Umbilical cord (tissue), 2 donors: Measurements from ENCODE around the gene SH2D7. TPM values are rescaled to one million over a fixed set of nuclear protein-coding genes. Genes with fewer than 3 reads are reported as not detected.

ENCODE experiments used
- DNase-seq: peaks from one replicate; pipeline ENCODE4 v3.0.0-alpha.2; 2015; ENCODE audit warnings: low spot score
- total RNA-seq: library from RNA; depleted of rRNA; stranded (reverse); fragments of >200 nt; gene quantifications from one replicate; pipeline ENCODE4 v1.2.3, GENCODE V29; 2014; ENCODE audit warnings: low replicate concordance; ENCODE audit not compliant: insufficient read depth

Gene SH2D7
- total RNA-seq: 0.24 TPM

GRCh38 chr15:78092261-78093041 is at the start of gene SH2D7:
SH2D7 (plus strand) TSS chr15:78092561; CDS start chr15:78092585, 24 bp downstream.
- DNase-seq: no peak

GRCh38 chr15:78044407-78045155 is 47.8 kb upstream of the SH2D7 start:
- DNase-seq: no peak

- no peak for DNase-seq
Measured at GRCh38 chr15:78045189-78045588, 47.2 kb upstream of the SH2D7 start.

GRCh38 chr15:78046796-78047341 is 45.5 kb upstream of the SH2D7 start:
- no peak for DNase-seq

GRCh38 chr15:78047761-78048627 is 44.4 kb upstream of the SH2D7 start:
- peak; percentile 90 for DNase-seq

- no peak for DNase-seq
Measured at GRCh38 chr15:78048628-78048920, 43.8 kb upstream of the SH2D7 start.

GRCh38 chr15:78049691-78050440 is 42.5 kb upstream of the SH2D7 start:
- peak; percentile 87 for DNase-seq

- DNase-seq: no peak
Measured at GRCh38 chr15:78050441-78050809, 41.9 kb upstream of the SH2D7 start.

GRCh38 chr15:78050826-78051225 is 41.5 kb upstream of the SH2D7 start:
- no peak for DNase-seq

- DNase-seq: no peak
Measured at GRCh38 chr15:78051596-78051995, 40.8 kb upstream of the SH2D7 start.

GRCh38 chr15:78052001-78052401 is 40.4 kb upstream of the SH2D7 start:
- peak; percentile 73 for DNase-seq

- DNase-seq: no peak
Measured at GRCh38 chr15:78052545-78052944, 39.8 kb upstream of the SH2D7 start.

- no peak for DNase-seq
Measured at GRCh38 chr15:78054518-78054917, 37.8 kb upstream of the SH2D7 start.

- DNase-seq: no peak
Measured at GRCh38 chr15:78054966-78055365, 37.4 kb upstream of the SH2D7 start.

- peak; percentile 61 for DNase-seq
Measured at GRCh38 chr15:78055919-78056713, 36.2 kb upstream of the SH2D7 start.

GRCh38 chr15:78056714-78057269 is 35.6 kb upstream of the SH2D7 start:
- peak; percentile 65 for DNase-seq

GRCh38 chr15:78057803-78058202 is 34.6 kb upstream of the SH2D7 start:
- DNase-seq: no peak

GRCh38 chr15:78058401-78058935 is 33.9 kb upstream of the SH2D7 start:
- no peak for DNase-seq

GRCh38 chr15:78059110-78059839 is 33.1 kb upstream of the SH2D7 start:
- no peak for DNase-seq
